Measurements from ENCODE around the gene PDGFRB.

PDGFRB gene

DNA sequence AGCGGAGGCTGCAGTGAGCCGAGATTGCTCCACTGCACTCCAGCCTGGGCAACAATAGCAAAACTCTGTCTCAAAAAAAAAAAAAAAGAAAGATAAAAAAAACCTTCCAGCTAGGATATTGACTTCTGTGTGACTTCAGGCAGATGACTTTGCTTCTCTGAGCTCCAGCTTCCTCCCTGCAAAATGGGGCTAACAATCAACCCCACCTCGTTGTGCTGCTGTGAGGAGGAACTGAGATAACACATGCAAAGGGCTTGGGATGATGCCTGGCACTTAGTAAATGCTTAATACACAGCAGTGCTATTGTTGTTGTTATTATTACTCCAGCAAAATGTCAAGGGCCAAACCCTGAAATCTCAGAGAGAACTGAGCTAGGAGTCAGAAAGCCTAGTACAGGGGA lies 7.4 kb upstream of the PDGFRB start:
- DNase-seq (ENCODE audit: low read depth): no peak

DNA sequence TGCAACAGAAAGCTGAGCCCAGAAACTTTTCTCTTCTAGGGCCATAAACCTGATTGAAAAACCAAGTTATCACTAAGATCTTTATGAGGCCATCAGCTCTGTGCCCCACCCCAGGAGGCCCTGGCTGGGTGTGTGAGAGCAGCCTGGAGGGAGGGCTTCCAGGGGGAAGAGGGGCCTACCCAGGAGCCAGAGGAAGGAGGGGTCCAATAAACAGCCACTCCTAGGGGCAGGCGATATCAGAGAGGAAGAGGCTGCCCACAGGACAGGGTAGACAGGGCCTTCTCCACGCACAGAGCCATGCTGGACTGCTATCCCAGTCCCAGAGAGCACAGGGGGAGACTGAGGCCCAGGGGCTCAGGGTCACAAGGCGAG lies 6.5 kb upstream of the PDGFRB start:
- DNase-seq (ENCODE audit: low read depth): no peak

DNA sequence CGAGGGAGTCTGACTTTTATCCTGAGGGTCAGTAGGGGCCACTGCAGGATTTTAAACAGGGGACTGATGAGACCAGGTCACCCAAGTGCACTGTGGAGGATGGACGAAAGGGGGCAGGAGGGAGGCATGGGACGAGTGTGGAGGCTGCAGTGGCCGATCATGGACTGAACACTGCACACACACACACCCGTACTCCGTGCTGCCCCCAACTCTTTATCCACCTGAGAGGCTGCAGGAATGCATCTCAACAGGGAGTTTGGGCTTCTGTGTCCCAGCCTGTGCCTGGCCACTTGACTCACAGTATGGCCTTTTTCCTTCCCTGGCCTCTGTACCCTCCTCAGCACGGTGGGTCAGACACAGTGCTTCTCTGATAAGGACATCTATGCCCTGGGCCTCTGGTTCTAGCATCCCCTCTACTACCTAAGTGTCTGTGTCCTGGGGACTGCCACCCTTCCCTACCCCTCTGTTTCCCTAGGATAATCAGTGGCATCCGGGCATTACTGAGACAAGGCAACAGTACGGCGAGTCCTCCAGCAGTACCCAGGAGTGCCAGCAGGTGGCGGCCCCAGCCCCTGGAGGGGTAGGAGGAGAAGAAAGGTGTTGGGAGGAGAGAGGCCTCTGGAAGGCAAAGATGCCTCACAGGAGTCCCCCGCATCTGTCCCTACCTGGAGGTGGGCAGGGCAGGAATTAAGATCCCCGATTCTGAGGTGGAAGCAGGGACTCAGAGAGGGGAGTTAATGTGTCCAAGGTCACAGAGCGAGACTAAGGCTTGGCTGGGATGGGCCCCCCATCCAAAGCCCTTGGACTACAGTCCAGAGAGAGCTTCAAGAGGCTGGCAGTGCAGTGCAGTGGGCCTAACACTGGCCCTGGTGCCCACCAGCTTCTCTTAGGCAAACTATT lies 5.8 kb upstream of the PDGFRB start:
- DNase-seq (ENCODE audit: low read depth): peak; percentile 43

DNA sequence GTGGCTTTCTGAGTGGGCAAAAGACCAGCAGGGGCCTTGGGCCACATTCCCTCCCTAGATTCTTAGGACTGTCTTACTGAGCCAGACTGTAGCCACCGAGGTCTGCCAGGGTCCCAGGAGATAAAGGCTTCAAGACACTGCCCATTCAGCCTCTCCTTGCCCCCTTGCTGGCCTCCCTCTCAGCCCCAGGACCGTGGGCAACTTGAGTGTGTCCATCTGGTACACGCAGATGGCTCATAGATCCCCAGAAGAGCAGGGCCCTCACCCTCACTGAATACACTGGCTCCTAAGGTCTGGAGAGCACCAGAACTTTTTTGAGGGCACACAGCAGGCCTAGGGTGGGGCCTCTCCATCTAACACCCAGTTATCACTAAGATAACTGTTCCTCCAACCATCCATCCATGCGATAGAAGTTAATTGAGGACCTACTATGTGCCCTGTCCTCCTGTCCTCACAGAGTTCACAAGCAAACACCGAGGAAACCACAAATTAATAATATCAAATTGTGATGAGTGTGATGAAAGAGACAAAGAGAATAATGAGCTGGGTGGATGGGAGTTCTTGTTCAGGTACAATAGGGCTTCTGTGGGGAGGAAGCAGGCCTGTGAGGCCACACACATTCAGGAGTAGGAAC lies 4.9 kb upstream of the PDGFRB start:
- DNase-seq (ENCODE audit: low read depth): no peak

DNA sequence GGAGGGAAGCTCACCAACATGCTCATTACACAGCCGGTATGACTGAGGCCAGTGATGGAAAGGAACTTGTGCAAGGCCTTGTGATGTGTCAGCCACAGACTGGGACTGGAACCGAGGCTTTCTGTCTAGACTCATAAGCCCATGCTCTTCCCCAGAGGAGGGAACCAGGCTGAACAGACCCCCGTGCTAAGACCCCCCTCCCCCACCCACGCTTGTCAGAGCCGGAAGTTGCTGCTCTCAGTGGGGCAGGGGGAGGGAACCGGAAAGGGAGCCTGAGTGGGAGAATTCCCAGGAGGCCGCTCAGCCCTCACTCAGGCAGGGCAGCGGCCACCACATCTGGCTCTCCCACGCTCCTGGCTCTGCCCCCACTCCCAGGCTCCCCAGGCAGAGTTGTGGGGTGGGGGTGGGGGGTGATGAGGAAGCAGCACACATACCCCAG lies 4.1 kb upstream of the PDGFRB start:
- DNase-seq (ENCODE audit: low read depth): no peak

DNA sequence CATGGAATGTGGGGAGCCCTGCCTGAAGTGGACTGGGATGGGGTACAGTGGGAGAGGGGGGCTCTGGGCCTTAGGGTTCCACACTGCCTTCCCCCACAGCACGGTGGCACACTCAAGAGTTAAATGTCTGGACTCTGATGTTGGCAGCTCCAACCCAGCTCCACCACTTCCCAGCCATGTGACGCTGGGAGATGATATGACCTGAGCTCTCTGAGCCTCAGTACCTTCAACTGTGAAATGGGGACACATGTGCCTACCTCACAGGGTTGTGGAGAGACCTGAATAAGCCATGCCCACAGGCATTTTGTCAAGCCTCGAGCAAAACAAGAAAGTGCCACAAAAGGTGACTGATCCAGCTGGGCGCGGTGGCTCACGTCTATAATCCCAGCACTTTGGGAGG lies 3.4 kb upstream of the PDGFRB start:
- no peak for DNase-seq (ENCODE audit: low read depth)

DNA sequence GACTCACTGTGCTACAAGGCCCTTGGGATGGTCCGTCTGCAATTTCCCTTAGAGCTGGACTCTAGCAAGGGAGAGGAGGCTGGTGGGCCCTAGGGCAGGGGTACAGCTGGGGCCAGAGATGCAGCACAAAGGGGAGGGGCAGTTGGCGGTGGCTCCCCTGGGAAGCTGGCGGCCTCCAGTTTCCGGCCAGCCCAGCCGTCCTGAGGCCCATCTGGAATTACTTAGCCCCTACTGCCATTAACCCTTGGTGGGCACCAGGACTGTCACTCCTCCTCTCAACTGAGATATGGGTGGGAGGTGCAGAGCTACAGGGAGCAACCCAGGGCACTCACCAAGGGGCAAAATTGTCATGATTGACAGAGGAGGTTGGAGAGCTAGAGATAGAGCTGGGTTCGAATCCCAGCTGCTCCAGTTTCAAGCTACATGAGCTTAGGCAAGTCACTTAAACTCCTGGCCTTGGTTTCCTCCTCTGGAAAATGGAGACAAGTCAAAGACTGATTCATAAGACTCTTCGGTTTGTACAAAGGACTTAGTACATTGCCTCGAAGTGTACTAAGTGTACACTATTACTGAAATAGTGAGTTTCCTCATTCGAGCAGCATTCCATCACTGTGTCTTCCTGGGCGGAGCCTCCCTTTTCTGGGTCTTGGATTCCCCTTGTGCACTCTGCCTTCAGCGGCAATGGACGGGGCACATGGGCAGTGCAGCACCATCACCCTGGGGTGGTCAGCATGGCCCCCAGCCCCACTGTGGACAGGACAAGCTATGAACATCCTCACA lies 2.7 kb upstream of the PDGFRB start:
- no peak for DNase-seq (ENCODE audit: low read depth)

DNA sequence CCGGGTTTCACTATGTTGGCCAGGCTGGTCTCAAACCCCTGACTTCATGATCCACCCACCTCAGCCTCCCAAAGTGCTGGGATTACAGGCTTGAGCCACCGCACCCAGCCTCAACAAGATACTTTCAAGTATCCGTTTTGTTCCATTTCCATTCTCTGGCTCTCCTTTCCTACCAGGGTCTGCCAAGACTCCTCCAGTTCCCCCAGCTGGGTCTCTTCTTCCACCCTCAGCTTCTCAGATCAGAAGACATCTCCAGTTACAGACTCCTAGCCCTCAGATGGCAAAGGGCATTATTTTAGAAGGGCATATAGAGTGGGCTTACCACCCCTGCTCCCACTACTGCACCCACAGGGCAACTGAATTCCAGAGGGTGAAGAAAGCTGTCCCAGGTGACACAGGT lies 1.5 kb upstream of the PDGFRB start:
- DNase-seq (ENCODE audit: low read depth): no peak

DNA sequence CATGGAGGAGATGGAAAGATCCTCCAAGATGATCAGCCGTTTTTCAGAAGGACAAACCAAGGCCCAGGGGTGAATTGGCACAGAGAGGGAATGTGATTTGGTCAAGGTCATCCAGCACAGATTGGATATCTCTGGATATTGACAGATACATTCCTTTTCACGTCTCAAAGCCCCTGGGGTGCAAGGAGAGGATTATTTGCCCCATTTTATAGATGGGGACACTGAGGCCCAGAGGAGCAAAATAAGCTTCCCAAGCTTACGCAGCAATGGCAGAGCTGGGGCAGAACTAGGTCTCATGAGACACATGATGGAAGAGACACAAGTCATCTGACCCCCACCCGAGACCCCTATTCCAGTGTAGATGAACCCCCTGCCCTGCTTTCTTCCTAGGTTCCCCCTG lies 895 bp upstream of the PDGFRB start:
- no peak for DNase-seq (ENCODE audit: low read depth)

DNA sequence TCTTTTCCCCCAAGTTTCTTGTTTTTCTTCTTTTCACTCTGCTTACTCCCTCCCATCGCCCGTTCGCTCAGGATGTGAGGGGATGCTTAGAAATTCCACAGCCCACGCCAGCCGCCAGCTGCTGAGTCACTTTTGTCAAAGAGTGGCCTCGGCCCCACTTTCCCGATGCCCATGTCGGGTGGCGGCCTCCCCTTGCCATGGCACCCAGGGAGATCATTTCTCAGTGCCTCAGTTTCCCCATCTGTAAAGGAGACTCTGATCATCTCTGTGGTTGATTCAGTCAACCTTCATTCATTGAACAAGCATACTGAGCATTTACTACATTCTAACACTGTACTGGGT lies 353 bp upstream of the PDGFRB start:
- DNase-seq (ENCODE audit: low read depth): no peak

DNA sequence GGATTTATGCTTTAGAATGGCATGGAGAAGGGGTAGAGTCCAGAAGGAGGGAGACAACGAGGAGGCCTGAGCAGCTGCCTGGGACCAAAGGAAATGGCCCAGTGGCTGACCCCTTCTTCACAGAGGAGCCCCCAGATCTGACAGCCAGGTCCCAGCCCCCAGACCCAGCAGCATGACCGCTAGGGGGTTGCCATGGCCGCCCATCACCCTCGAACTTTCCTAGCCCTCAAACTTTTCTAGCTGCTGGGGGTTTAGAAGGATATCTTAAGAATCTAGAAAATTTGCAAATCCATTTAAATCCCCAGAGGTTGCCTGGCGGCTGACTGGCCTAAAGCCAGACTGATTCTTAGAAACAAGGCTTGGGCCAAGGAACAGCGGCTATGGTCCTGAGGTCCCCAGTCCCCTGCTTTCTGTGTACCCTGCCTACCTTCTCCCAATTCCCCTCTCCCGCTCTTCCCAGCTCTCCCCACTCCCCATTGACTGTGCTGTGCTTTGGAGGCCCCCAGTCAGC lies 972 bp downstream of the PDGFRB start:
- DNase-seq (ENCODE audit: low read depth): no peak

DNA sequence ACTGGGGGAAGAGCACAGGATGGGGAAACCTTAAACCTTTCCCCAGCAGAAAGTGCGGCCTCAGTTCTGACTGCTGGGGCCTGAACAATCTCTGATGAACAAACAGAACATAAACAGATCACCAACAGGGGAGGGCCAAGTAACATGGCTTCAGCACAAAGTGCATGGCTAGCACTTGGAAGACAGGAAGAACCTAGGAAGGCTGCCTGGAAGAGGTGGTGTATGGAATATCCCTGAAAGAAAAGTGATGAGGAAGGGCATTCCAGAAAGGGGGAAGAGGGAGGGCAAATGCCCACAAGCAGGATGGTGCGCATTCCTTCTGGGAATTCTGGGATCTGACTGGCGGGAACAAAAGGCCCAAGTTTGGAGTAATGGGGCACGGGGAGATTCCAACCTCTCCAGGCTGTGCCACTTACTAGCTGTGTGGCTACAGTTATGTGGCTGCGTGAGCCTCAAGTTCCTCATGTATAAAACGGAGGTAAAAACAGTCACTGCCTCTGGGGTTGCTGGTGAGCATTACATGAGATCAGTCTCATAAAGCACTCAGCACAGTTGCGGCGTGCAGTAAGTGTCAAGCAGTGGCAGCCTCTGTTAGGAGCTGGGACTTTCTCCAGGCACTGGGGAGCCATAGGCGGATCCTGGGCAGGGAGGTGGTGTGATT lies 1.6 kb downstream of the PDGFRB start:
- DNase-seq (ENCODE audit: low read depth): no peak

DNA sequence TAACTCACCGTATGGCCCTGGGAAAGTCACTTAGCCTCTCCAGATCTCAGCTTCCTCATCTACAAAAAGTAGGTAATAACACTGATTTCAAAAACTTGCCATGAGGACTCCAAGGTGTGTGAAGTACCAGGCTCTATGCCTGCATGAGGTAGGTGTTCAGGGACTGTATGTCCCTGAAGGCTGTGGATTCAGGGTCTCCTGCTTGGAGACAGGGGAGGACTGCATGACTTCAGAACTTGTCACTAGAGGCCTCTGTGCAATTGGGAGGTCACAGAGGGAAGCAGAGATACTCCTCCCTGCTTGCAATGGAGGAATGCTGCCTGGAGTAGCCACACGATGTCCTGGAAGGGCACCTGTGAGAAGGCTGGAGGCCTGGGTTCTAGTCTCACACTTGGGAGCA lies 2.2 kb downstream of the PDGFRB start:
- no peak for DNase-seq (ENCODE audit: low read depth)

DNA sequence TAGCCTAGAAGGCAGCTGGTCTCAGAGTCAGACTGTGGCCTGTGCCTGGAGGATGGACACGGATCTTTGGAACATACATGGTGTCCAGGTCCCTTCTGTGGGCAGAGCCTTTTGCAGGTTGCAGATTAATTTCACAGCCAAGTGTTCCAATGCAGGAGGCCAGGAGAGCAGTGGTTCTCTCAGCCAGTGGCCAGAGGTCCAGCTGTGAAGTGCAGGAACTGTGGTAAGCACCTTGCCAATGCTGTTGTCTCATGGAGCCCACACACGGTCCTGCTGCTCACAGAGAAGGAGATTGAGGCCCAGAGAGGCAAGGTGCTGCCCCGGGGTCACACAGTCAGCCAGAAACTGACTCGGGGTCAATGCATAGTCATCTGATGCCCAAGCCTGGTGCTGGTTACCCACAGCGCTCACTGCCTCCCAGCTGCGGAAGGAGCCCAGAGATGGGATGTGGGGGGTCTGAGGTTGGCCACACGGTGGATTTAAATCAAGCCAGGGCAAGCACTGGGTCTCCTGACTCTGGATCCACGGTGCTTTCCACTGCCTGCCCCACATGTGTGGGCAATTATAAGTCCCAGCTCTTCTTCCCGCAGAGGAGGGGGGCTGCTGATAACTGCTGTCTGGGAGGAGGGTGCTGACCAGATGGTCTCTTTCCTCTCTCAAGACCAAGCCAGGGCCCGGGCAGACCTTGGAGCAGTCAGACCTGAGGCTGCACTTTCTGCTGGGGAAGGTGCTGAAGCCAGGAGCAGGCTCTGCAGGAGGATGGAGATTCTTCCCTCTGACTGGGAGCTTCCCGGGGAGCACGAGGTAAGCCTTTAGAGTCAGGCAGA lies 2.8 kb downstream of the PDGFRB start:
- DNase-seq (ENCODE audit: low read depth): no peak

DNA sequence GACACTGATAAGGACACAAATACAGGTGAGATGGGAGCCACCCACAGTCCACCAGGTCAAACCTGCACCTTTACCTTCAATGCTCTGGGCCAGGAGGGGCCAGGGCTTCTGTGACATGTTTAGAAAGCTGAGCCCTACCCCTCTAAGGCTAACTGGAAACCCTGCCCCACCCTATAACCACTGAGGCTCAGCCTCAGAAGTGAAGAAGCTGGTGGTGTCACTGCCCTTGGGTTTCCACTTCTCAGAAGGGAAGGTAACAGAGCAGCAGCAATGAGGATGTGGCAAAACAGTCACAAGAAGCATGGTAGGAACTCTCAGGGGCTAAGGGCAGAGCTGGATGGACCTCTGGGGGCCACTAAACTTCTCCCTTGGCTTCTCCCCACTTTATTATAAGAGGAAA lies 6.0 kb downstream of the PDGFRB start:
- DNase-seq (ENCODE audit: low read depth): no peak

DNA sequence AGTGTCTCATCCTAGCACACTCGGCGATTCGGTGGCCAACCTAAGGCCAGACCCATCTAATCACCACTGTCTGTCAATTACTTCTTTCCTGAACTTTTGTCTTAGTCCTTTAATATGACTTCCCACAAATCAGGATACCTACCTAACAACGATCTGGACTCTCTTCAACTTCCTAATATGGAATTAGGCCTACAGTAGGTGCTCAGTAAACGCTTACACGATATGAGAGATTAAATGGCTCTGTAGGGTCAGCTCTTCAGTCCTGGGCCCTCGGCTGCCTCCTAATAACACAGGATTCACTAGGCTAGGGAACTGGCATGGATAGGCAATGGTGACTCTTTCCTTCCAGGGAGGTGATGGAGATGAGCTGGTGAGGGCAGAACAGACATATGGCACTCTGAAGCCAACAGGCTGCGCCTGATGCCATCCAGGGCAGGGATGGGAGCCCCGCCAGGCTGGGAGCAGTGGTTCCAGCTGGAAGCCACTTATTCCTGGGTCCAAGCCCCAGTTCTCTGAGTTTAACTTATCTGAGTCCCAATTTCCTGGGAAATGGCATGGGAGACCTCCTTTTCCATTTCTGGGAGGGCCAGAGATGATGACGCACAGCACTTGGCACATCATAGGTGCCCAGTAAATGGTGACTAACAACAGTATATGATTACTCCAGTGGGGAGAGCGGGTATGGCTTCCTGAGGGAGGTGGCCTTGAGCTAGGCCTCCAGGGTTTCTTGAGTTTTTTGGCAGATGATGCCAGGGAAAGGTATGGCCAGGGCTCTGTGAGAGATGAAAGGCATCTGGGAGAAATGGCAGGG lies 7.3 kb downstream of the PDGFRB start:
- DNase-seq (ENCODE audit: low read depth): no peak

DNA sequence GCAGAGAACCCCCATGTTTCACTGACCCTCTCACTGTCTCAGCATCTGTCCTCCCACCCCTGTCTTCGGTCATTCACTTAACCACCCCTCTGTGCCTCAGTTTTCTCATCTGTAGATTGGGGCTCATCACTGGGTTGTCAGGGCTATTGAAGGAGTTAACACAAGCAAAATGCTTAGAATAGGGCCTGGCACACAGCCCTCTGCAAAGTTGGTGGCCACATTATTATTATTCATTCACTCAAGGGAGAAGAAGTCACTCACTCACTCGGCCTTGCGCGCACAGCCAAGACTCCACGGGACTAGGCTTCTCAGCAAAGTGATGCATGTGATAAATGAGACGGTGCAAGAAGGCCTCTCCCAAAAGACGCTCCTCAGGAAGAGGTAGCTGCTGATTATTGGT lies 8.0 kb downstream of the PDGFRB start:
- no peak for DNase-seq (ENCODE audit: low read depth)

DNA sequence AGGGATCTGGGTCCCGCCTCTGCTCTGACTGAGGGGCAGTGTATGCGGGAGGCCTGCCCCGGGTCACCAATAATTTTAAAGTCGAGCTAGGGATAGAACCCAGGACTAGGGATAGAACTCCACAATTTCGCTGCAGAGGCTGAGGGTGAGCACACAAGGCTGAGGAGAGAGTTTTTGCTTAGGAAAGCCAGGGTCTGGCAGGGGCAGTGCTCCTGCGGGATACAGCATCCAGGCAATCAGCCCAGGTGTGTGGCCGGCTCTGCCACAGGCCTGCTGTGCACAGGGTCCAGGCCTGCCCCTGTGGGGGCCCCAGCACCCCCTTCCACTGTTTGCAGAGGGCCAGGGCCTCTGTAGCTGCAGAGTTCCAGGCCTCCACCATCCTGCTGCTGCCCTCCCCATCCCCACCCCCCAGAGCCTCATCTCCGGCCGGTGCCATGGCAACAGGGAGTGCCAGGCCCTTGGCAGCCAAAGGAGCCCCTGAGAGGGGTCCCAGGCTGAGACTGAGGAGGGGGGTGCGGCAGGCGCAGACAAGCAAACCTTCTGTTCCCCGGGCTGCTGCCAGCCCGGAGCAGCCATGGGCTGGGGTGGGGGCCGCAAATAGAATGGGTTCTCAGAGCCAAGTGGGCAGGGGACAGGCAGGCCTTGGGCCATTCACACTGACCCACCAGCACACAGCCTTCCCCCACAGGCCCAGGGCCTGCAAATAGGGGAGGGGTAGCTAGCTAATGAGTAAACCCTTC lies 8.6 kb downstream of the PDGFRB start:
- DNase-seq (ENCODE audit: low read depth): no peak

DNA sequence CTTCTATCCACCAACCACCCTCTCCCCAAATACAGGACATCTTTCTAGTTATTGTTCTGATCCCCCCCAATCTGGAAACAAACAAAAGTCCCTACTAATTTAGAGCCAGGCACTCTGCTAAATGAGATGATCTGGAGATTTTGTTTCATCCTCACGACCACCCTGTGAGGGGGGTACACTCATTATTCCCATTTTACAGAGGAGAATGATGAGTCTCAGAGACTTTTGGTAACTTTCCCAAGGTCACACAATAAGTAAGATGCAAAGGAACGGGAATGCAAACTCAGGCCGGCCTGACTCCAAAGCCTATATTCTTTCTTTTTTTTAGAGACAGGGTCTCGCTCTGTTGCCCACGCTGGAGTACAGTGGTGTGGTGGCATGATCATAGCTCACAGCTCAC lies 9.4 kb downstream of the PDGFRB start:
- DNase-seq (ENCODE audit: low read depth): no peak

DNA sequence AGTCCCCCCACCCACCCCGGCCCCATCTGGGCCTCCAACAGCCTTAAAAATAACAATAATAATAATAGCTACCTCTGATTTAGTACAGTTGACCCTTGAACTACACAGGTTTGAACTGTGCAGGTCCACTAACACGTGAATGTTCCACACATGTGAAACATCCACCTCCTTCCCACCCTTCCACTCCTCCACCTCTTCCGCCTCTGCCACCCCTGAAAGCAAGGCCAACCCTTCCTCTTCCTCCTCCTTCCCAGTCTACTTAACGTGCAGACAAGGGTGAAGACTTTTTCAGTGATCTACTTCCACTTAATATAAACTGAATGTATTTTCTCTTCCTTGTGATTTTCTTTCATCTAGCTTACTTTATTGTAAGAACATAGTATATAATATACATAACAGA lies 10.8 kb downstream of the PDGFRB start:
- no peak for DNase-seq (ENCODE audit: low read depth)
